HUES48 (cell line): Measurements from ENCODE around the gene TCTA.

Experiments
- H3K27ac ChIP-seq: one replicate; pipeline ENCODE4 v1.7.0; 2013; ENCODE audit warnings: low read depth, low read length, inconsistent platforms
- H3K27me3 ChIP-seq: 2 replicates; pipeline ENCODE4 v1.6.1; 2013; ENCODE audit warnings: mild to moderate bottlenecking, low read length; ENCODE audit not compliant: control insufficient read depth, insufficient read depth
- H3K36me3 ChIP-seq: 2 replicates; pipeline ENCODE4 v1.6.1; 2013; ENCODE audit warnings: low read length; ENCODE audit not compliant: control insufficient read depth, insufficient read depth
- H3K4me1 ChIP-seq: 2 replicates; pipeline ENCODE4 v1.6.1; 2013; ENCODE audit warnings: mild to moderate bottlenecking, low read length; ENCODE audit not compliant: control insufficient read depth, insufficient read depth
- H3K4me3 ChIP-seq: 2 replicates; pipeline ENCODE4 v1.5.1; 2013; ENCODE audit warnings: mild to moderate bottlenecking, low read depth, low read length
- H3K9ac ChIP-seq: 2 replicates; pipeline ENCODE4 v1.6.1; 2013; ENCODE audit warnings: mild to moderate bottlenecking, low read depth, low read length, moderate library complexity
- H3K9me3 ChIP-seq: 2 replicates; pipeline ENCODE4 v1.6.1; 2013; ENCODE audit warnings: low read length; ENCODE audit not compliant: control insufficient read depth, insufficient read depth

TCTA gene

GRCh38 chr3:49460188-49460890, 48.1 kb downstream of the TCTA start:
- Histone ChIP-seq H3K4me3 (no peak overlapping the region), H3K4me1 (peaks cover 37% of the 10 kb centered on the region), H3K27me3 (no peaks in the 10 kb centered on the region), H3K36me3 (no peaks in the 10 kb centered on the region), H3K27ac (peak overlapping the region; percentile 94), H3K9me3 (no peaks in the 10 kb centered on the region), H3K9ac (no peak overlapping the region)

GRCh38 chr3:49460956-49461355, 48.7 kb downstream of the TCTA start:
- Histone ChIP-seq H3K9ac (peak overlapping the region; percentile 52), H3K4me3 (0 out of 2 replicates have a peak overlapping the region, but pooled peaks have one; percentile 2), H3K36me3 (no peaks in the 10 kb centered on the region), H3K27ac (peak overlapping the region; percentile 94), H3K27me3 (no peaks in the 10 kb centered on the region), H3K4me1 (peaks cover 36% of the 10 kb centered on the region), H3K9me3 (no peaks in the 10 kb centered on the region)

GRCh38 chr3:49461443-49462171, 49.4 kb downstream of the TCTA start:
- peak overlapping the region; percentile 94 for H3K27ac ChIP-seq

GRCh38 chr3:49462222-49462621, 50.0 kb downstream of the TCTA start:
- H3K36me3 ChIP-seq: no peaks in the 10 kb centered on the region
- H3K27me3 ChIP-seq: no peaks in the 10 kb centered on the region
- H3K27ac ChIP-seq: peak overlapping the region; percentile 94
- no peak overlapping the region for H3K4me3 ChIP-seq
- no peaks in the 10 kb centered on the region for H3K9me3 ChIP-seq
- H3K4me1 ChIP-seq: peaks cover 36% of the 10 kb centered on the region
- H3K9ac ChIP-seq: peak overlapping the region; percentile 20

More at GRCh38 chr3:49461443-49462171, 49.4 kb downstream of the TCTA start:
- no peaks in the 10 kb centered on the region for H3K27me3 ChIP-seq
- peak overlapping the region; percentile 52 for H3K9ac ChIP-seq
- H3K4me1 ChIP-seq: peaks cover 36% of the 10 kb centered on the region
- no peaks in the 10 kb centered on the region for H3K36me3 ChIP-seq
- H3K9me3 ChIP-seq: no peaks in the 10 kb centered on the region
- peak overlapping the region; percentile 2; the same call in 1 of the 2 replicates for H3K4me3 ChIP-seq

GRCh38 chr3:49465270-49466034, 53.2 kb downstream of the TCTA start:
- H3K27ac ChIP-seq: peak overlapping the region; percentile 69
- no peak overlapping the region for H3K9ac ChIP-seq
- H3K4me3 ChIP-seq: no peak overlapping the region

More at GRCh38 chr3:49465270-49466034, 53.2 kb downstream of the TCTA start:
- H3K27me3 ChIP-seq: no peaks in the 10 kb centered on the region
- H3K4me1 ChIP-seq: peaks cover 25% of the 10 kb centered on the region
- no peaks in the 10 kb centered on the region for H3K36me3 ChIP-seq
- H3K9me3 ChIP-seq: no peaks in the 10 kb centered on the region
